ENCODE measurements around the gene FOXO3. TPM values are rescaled to one million over a fixed set of nuclear protein-coding genes. Genes with fewer than 3 reads are reported as not detected.
A peak's percentile ranks its signal among the peaks of the same experiment; 100 is the strongest.

FOXO3 gene
- total RNA-seq, 1 experiment from 2014 or later, result 22.1 TPM

DNA sequence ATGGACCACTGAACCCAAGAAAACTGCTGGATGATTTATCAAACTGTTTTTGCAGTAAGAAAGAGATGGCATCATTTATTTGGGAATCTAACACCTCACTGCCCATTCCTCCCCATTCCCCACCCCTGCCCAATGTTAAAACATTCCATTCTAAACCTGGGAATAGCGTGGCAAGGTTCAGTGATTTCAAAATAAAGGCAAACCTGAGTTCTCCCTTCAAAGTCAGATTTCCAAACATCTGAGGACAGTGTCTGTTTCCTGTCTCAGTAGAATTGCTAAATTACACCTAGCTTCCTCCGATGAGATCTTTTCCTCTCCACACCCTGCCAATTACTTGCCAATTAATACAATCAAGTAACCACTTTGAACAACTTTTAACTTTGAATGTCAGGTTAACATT is 160.1 kb downstream of the FOXO3 start:
- Histone ChIP-seq H4K5ac (ENCODE audit: insufficient read length, low read depth, low read length) (no peak overlapping the region), H2BK12ac (ENCODE audit: insufficient read length, low read depth, low read length) (no peak overlapping the region), H3K18ac (ENCODE audit: insufficient read length, low read depth, low read length) (no peak overlapping the region), H3K27me3 (ENCODE audit: insufficient read depth, low read length) (no peaks in the 10 kb centered on the region), H4K20me1 (ENCODE audit: control insufficient read depth, insufficient read depth, insufficient read length) (no peaks in the 10 kb centered on the region), H3K23ac (ENCODE audit: insufficient read length, low read depth, low read length) (no peak overlapping the region), H3K79me2 (ENCODE audit: insufficient read depth, low read length) (no peaks in the 10 kb centered on the region), H4K91ac (ENCODE audit: insufficient read length, low read depth, low read length) (no peak overlapping the region), H3K9me3 (ENCODE audit: control insufficient read depth, low read depth, low read length) (no peaks in the 10 kb centered on the region), H3K56ac (ENCODE audit: insufficient read length, low read depth, low read length) (no peak overlapping the region), H3T11ph (ENCODE audit: low read length) (no peak overlapping the region), H2BK20ac (ENCODE audit: low read depth, low read length, poor library complexity, severe bottlenecking) (no peak overlapping the region), H4K8ac (replicated peaks; ENCODE audit: insufficient read length, low read depth, low read length) (no peak overlapping the region), H3K4me1 (ENCODE audit: insufficient read depth, low read length) (peaks cover 8% of the 10 kb centered on the region; the same call in 1 of the 2 replicates), H3K27ac (ENCODE audit: insufficient read length, low read depth, low read length) (no peak overlapping the region), H3K79me1 (ENCODE audit: insufficient read depth, low read depth, low read length, poor library complexity, severe bottlenecking) (no peaks in the 10 kb centered on the region), H2BK15ac (ENCODE audit: low read depth, low read length) (no peak overlapping the region), H2AK5ac (ENCODE audit: insufficient read length, low read length) (no peak overlapping the region), H2BK120ac (ENCODE audit: low read depth, low read length, poor library complexity, severe bottlenecking) (no peak overlapping the region), H3K9ac (ENCODE audit: extremely low read depth, insufficient read length, low read length) (no peak overlapping the region), H2BK5ac (ENCODE audit: insufficient read length, low read length) (no peak overlapping the region), H2AFZ (ENCODE audit: low read length) (no peak overlapping the region), H3K4me2 (ENCODE audit: insufficient read depth, insufficient read length, low read length) (peak overlapping the region; percentile 24), H3K4ac (ENCODE audit: low read depth, low read length) (no peak overlapping the region), H3K23me2 (ENCODE audit: insufficient read length, low read depth, low read length, poor library complexity, severe bottlenecking) (no peaks in the 10 kb centered on the region), H3K14ac (ENCODE audit: insufficient read depth, low read length) (no peak overlapping the region)
- H3K4me1 Mint-ChIP-seq, result peaks cover 15 to 17% of the 10 kb centered on the region in 2 experiments
- no peak overlapping the region for H3K4me3 Mint-ChIP-seq
- TF ChIP-seq, protein P1, sequence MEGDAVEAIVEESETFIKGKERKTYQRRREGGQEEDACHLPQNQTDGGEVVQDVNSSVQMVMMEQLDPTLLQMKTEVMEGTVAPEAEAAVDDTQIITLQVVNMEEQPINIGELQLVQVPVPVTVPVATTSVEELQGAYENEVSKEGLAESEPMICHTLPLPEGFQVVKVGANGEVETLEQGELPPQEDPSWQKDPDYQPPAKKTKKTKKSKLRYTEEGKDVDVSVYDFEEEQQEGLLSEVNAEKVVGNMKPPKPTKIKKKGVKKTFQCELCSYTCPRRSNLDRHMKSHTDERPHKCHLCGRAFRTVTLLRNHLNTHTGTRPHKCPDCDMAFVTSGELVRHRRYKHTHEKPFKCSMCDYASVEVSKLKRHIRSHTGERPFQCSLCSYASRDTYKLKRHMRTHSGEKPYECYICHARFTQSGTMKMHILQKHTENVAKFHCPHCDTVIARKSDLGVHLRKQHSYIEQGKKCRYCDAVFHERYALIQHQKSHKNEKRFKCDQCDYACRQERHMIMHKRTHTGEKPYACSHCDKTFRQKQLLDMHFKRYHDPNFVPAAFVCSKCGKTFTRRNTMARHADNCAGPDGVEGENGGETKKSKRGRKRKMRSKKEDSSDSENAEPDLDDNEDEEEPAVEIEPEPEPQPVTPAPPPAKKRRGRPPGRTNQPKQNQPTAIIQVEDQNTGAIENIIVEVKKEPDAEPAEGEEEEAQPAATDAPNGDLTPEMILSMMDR (conservative IDR thresholded peaks at IDR 0.05), result no peak
- H3K36me3 Mint-ChIP-seq (ENCODE audit: insufficient read depth in 1 of 3, low read depth in 3 of 3), result peaks cover 4 to 16% (median 8%) of the 10 kb centered on the region in 3 experiments; a peak in 5 of 7 replicates
- no CpG with 5 or more reads among the region's 2 CpGs for WGBS (ENCODE audit: extremely low coverage, insufficient read length, low lambda C conversion rate)
- no peak for DNase-seq
- no peaks in the 10 kb centered on the region for H3K27me3 Mint-ChIP-seq (ENCODE audit: low read depth)
- H3K27ac Mint-ChIP-seq, result peak overlapping the region in 2 of 3 experiments; percentile 32 to 71; a peak in 3 of 7 replicates
- H3K9me3 Mint-ChIP-seq, result peaks cover 15 to 16% of the 10 kb centered on the region in 2 experiments
